ENCODE results near the gene UBE2R2.
A peak's percentile ranks its signal among the peaks of the same experiment; 100 is the strongest.
"Not testable (repeated sequence)": the region's sequence is repeated elsewhere in the genome, so short reads cannot be mapped to it uniquely, and the experiment has no call there.

UBE2R2 gene, protein sequence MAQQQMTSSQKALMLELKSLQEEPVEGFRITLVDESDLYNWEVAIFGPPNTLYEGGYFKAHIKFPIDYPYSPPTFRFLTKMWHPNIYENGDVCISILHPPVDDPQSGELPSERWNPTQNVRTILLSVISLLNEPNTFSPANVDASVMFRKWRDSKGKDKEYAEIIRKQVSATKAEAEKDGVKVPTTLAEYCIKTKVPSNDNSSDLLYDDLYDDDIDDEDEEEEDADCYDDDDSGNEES

GRCh38 chr9:33816327-33817252 is at the start of gene UBE2R2:
TSS of gene UBE2R2 (plus strand) at chr9:33817160. CDS start at chr9:33817758, 598 bp downstream.
- peak; percentile 89 to 92 for DNase-seq (ENCODE audit: low read depth in 2 of 2)

DNA sequence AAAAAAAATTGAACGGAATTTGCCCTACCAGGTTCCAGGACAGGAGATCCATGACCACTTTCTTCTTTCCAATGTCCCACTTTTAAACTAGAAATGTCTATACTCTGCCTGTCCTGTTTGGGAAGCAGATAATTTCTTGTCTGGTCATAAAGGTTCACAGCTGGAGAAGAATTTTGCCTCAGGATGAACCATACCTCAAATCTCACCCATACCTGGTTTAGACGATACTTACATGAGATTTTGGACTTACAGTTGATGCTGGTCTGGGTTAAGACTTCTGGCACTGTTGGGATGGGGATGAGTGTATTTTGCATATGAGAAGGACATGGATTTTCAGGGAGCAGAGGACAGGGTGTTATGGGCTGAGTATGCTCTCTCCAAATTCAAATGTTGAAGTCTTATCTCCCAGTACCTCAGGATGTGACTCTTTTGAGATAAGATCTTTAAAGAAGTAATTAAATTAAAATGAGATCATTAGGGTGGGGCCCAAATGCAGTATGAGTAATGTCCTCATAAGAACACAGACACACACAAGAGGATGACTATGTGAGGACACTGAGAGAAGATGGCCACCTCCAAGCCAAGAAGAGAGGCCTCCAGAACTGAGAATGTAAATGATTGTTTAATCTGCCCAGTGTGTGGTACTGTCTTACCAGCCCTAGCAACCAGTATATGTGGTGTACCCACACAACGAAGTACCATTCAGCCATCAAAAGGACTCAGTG is 46.6 kb upstream of the UBE2R2 start:
- not testable (repeated sequence) for DNase-seq (ENCODE audit: low read depth in 2 of 2)

DNA sequence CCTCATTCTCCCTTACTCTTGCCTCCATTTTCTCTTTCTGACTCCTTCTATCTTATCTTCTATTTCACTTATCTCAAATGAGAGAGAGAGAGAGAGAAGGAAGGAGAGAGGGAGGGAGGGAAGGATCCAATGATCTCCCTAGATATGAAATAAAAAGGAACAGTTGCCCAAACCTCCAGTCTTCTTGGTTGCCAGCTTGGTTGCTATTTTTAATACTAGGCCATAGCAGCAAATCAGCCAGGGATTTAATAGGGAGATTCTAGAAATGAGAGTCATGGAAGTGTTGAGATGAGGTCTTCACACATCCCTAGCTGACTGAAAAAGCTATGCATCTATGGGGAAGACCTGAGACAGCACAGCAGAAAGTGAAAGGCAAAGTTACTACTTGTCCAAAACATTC is 43.8 kb upstream of the UBE2R2 start:
- not testable (repeated sequence) for DNase-seq (ENCODE audit: low read depth in 2 of 2)

DNA sequence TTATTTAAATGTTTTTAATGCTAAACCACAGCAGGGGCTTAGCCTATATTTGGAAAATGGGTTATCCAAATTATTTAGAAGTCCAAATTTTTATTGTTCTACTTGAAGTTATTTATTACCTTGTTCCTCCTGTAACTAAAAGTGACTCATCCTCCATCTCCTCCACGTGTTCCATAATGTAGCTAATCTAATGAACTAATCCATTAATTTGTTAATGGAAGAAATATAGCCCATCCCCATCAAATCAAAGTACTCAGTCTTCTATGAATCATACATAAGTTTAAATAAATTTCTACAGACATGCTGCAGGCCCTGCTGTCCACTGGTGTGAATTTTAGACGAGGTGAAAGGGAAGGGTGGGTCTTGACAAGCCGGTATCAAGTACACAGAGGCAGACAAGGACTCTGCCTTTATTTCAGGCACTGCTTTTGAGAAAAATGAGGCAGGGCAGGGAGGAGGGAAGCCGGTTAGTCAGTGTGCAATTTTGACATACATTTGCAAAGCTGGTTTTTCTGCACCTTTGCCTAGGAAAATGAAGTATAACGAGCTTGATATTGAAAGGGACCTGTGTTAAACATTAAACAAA is 42.8 kb upstream of the UBE2R2 start:
- DNase-seq (ENCODE audit: low read depth in 2 of 2) = not testable (repeated sequence)

GRCh38 chr9:33776578-33776977 is 40.4 kb upstream of the UBE2R2 start:
- DNase-seq (ENCODE audit: low read depth in 2 of 2) = no peak

- peak; percentile 17 to 40 for DNase-seq (ENCODE audit: low read depth in 2 of 2)
These were observed 38.1 kb upstream of the UBE2R2 start for GRCh38 chr9:33778700-33779351.

DNA sequence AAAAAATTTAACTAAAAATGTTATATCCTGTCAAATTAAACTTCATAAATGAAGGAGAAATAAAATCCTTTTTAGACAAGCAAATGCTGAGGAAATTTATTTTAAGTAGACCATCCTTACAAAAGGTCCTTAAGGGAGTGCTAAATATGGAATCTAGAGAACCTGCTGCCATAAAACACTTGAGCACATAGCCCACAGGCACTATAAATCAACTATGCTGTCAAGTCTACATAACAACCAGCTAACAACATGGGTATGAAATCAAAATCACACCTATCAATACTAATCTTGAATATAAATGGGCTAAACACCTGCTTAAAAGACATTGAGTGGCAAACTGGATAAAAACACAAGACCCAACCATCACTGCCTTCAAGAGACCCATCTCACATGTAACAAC is 36.7 kb upstream of the UBE2R2 start:
- DNase-seq (ENCODE audit: low read depth in 2 of 2) = no peak

DNA sequence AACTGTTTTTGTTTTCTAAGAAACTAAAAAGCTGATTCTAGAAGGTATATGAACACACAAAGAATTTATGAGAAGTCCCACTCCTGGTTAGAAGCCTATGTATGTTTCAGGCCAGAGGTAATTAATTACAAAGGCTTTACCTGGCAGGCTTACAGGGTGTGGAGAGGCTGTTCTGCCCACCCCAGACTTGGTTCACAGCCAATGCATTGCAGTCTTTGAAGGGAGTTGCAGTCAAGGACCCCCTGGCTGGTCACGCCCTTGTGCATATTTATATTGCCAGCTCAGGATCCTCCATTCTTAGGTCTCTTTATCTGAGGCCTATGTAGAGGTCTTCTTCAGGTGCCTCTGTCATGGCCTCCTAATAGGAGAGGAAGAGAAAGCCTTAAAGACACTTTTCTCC is 35.2 kb upstream of the UBE2R2 start:
- no peak for DNase-seq (ENCODE audit: low read depth in 2 of 2)

DNA sequence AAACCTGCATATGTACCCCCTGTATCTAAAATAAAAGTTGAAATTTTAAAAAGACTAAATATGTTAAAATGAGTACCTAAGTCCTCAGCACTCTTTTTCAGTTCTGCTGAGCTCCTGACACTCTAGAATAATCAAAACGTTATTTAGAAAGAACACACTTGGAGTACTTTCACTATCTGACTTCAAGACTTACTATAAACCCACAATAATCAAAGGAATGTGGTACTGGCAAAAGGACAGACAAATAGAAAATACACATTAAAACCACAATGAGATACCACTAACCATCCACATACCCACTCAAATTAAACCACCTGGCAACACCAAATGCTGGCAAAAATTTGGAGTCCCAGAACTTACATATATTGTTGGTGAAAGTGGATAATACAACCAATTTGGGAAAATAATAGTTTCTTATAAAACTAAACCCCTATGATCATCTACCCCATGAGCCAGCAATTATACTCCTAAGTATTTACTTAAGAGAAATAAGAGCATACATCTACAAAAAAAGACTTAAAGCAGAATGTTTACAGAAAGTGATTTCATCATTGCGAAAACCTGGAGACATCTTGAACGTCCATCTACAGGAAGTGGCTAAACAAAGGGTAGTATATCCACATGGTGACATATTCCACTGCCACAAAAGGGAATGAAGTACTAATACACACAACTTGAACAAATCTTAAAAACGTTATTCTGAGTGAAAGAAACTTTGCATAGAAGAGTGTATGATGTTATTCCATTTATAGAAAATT is 34.4 kb upstream of the UBE2R2 start:
- DNase-seq (ENCODE audit: low read depth in 2 of 2) = no peak

- DNase-seq (ENCODE audit: low read depth in 2 of 2) = no peak
These were observed 31.0 kb upstream of the UBE2R2 start for GRCh38 chr9:33785914-33786313.

DNA sequence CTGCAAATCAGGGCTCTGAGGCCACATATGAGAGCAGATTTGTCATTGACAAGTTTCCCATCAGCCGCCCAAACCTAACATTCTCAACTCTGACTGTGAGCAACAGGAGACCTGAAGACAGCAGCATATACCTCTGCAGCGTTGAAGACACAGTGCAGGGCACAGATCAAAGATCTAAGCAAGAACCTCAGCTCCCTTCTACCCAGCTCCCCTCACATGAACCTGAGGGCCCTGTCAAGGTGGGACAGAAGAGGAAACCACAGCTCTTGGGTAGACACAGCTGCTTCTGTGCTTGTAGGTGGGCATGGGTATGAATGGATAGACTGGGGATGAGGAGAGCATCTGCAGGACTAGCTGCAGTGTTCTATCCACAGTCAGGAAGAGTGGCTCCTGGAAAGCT is 30.3 kb upstream of the UBE2R2 start:
- DNase-seq (ENCODE audit: low read depth in 2 of 2) = no peak

DNA sequence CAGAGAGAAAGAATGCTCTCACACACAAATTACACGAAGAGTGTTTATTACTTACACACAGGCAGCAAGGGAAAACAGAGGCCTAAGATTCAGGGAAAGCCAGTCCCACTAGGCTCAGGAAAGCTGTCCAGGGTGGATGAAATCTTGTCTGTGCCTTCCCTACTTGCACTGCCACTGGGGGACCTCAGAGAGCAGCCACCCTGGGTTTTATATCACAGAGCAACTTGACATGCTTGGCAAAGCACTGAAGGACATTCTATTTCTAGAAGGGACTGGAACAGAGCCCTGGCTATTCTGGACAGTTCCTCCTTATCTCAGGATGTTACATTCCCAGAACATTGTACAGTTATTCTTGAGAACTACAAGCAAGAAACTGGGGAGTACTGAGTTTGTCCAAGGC is 29.1 kb upstream of the UBE2R2 start:
- DNase-seq (ENCODE audit: low read depth in 2 of 2) = no peak

GRCh38 chr9:33789429-33789828 is 27.5 kb upstream of the UBE2R2 start:
- not testable (repeated sequence) for DNase-seq (ENCODE audit: low read depth in 2 of 2)

- DNase-seq (ENCODE audit: low read depth in 2 of 2) = no peak
These were observed 25.8 kb upstream of the UBE2R2 start for GRCh38 chr9:33791117-33791516.

GRCh38 chr9:33793496-33793895 is 23.5 kb upstream of the UBE2R2 start:
- DNase-seq (ENCODE audit: low read depth in 2 of 2) = not testable (repeated sequence)

DNA sequence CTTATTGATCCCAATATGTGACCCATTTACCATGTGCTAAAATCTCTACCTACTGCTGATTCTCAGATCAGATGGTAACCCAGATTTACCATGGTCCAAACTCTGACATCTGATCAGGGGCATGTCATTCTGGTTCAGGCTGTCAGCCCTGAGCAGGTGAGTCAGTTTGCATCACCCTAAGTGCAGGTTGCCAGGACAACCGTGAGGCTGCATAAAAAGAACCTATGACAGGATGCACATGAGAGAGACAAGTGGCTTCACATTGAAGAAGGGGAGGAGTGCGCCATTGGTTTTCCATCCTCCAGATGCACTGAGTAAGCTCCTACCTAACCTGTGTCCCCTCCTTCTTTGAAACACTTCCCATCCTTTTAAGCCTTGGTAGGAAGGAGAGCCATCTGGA is 22.4 kb upstream of the UBE2R2 start:
- no peak for DNase-seq (ENCODE audit: low read depth in 2 of 2)

GRCh38 chr9:33795281-33795680 is 21.7 kb upstream of the UBE2R2 start, which contains the start of gene PRSS3:
TSS of gene PRSS3 (plus strand) at chr9:33795561. CDS start at chr9:33795574, 13 bp downstream.
- no peak for DNase-seq (ENCODE audit: low read depth in 2 of 2)

DNA sequence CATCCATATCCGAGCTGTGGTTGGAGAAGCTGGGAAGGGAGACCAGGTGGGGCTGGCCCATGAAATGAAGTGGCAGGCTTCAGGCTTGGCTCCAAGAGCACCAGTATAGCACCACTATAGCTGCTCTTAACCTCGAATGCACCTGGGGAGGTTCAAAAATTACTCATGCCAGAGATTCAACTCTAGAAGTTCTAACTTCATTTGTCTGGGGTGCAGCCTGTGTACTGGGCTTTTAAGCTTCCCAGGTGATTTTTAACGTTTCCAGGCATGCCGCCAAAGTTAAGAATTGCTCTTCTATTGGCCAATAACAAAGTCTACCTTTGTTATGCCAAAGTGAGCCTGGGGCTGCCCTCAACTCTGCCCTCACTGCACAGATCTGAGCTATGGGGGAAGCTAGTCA is 21.1 kb upstream of the UBE2R2 start:
- DNase-seq (ENCODE audit: low read depth in 2 of 2) = no peak

DNA sequence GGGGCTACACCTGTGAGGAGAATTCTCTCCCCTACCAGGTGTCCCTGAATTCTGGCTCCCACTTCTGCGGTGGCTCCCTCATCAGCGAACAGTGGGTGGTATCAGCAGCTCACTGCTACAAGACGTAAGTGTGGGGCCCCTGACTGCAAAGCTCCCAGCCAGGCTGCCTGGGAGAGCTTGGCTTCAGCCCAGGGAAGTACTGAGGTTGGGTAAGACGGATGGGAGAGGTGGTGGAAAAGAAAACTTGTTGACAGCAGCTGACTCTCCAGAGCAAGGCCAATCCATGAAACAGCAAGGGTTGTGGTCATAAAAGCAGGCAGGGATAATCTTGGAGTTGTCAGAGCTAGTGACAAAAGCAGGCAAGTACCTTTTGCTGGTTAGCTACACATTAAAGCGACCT is 20.3 kb upstream of the UBE2R2 start:
- DNase-seq (ENCODE audit: low read depth in 2 of 2) = not testable (repeated sequence)

- no peak for DNase-seq (ENCODE audit: low read depth in 2 of 2)
These were observed 19.1 kb upstream of the UBE2R2 start for GRCh38 chr9:33797837-33798236.

GRCh38 chr9:33798545-33798944 is 18.4 kb upstream of the UBE2R2 start:
- no peak for DNase-seq (ENCODE audit: low read depth in 2 of 2)
